Cardiac septum (tissue), 1 donor: Measurements from ENCODE around the gene PHACTR1. TPM values are rescaled to one million over a fixed set of nuclear protein-coding genes. Genes with fewer than 3 reads are reported as not detected.

Experiments
- DNase-seq: peaks from one replicate; pipeline ENCODE4 v3.0.0-alpha.2; 2020; ENCODE audit warnings: low spot score
- intact Hi-C: fragments of 100-400 bp; cut with DNase I; formaldehyde crosslinking; loops from one replicate; pipeline ENCODE4 v1.14.0; 2022
- total RNA-seq: library from RNA; stranded (reverse); fragmentation: NEBNext Ultra II Directional; extraction: Animal tissue kit (Norgen Biotek cat#: 25700); gene quantifications from one replicate; pipeline ENCODE4 v1.2.1, GENCODE V29; 2021
- donor health status: DM: no; HTN: no; CAD: no.

PHACTR1 gene
- total RNA-seq, 1 donor from 2014 or later = 26.2 TPM

- intact Hi-C loops = loop anchor here (5.0 kb wide), 1 partner anchor 45 kb away; no protein-coding TSS in a partner anchor
- DNase-seq = no peak
These were observed 246.0 kb downstream of the PHACTR1 start for GRCh38 chr6:12962529-12962928.

- DNase-seq = no peak
- intact Hi-C loops = loop anchor here (5.0 kb wide), 1 partner anchor 44 kb away; no protein-coding TSS in a partner anchor
These were observed 246.4 kb downstream of the PHACTR1 start for GRCh38 chr6:12962987-12963386.

GRCh38 chr6:12963567-12963966, 247.0 kb downstream of the PHACTR1 start:
- DNase-seq = no peak
- intact Hi-C loops = loop anchor here (5.0 kb wide), 1 partner anchor 44 kb away; no protein-coding TSS in a partner anchor

- intact Hi-C loops = no loop called here
- no peak for DNase-seq
These were observed 251.1 kb downstream of the PHACTR1 start for GRCh38 chr6:12967686-12968085.

GRCh38 chr6:12968290-12968689, 251.7 kb downstream of the PHACTR1 start:
- no peak for DNase-seq
- intact Hi-C loops = no loop called here

- intact Hi-C loops = no loop called here
- no peak for DNase-seq
These were observed 252.4 kb downstream of the PHACTR1 start for GRCh38 chr6:12968839-12969558.

- no peak for DNase-seq
- intact Hi-C loops = no loop called here
These were observed 253.4 kb downstream of the PHACTR1 start for GRCh38 chr6:12969966-12970365.

- DNase-seq = no peak
- intact Hi-C loops = no loop called here
These were observed 256.8 kb downstream of the PHACTR1 start for GRCh38 chr6:12973386-12973785.

GRCh38 chr6:12974551-12974950, 258.0 kb downstream of the PHACTR1 start:
- intact Hi-C loops = no loop called here
- DNase-seq = no peak

GRCh38 chr6:12976366-12976765, 259.8 kb downstream of the PHACTR1 start:
- intact Hi-C loops = no loop called here
- no peak for DNase-seq

GRCh38 chr6:12977206-12977605, 260.6 kb downstream of the PHACTR1 start:
- no peak for DNase-seq
- intact Hi-C loops = no loop called here

- no peak for DNase-seq
- intact Hi-C loops = no loop called here
These were observed 261.2 kb downstream of the PHACTR1 start for GRCh38 chr6:12977806-12978205.

- no peak for DNase-seq
- intact Hi-C loops = no loop called here
These were observed 264.2 kb downstream of the PHACTR1 start for GRCh38 chr6:12980741-12981140.

- no peak for DNase-seq
- intact Hi-C loops = no loop called here
These were observed 268.2 kb downstream of the PHACTR1 start for GRCh38 chr6:12984776-12985175.

GRCh38 chr6:12987783-12988182, 271.2 kb downstream of the PHACTR1 start:
- no peak for DNase-seq
- intact Hi-C loops = no loop called here

- intact Hi-C loops = no loop called here
These were observed 273.6 kb downstream of the PHACTR1 start for GRCh38 chr6:12990162-12990561.

GRCh38 chr6:12991435-12991834, 274.9 kb downstream of the PHACTR1 start:
- DNase-seq = no peak
- intact Hi-C loops = no loop called here

More at GRCh38 chr6:12990162-12990561, 273.6 kb downstream of the PHACTR1 start:
- no peak for DNase-seq

- intact Hi-C loops = no loop called here
- DNase-seq = no peak
These were observed 276.2 kb downstream of the PHACTR1 start for GRCh38 chr6:12992770-12993169.

GRCh38 chr6:12993283-12993898, 276.8 kb downstream of the PHACTR1 start:
- DNase-seq = no peak
- intact Hi-C loops = no loop called here

GRCh38 chr6:12995419-12995818, 278.9 kb downstream of the PHACTR1 start:
- DNase-seq = no peak
- intact Hi-C loops = no loop called here

GRCh38 chr6:13000537-13000936, 284.0 kb downstream of the PHACTR1 start:
- no peak for DNase-seq
- intact Hi-C loops = no loop called here
